HepG2 (cell line): ENCODE measurements around the gene INHA. TPM values are rescaled to one million over a fixed set of nuclear protein-coding genes. Genes with fewer than 3 reads are reported as not detected.

Experiments
- ARID2 ChIP-seq: sonication (generic); formaldehyde crosslinking; IDR thresholded peaks from 2 replicates; pipeline ENCODE4 v1.8.1; 2022; ENCODE audit warnings: mild to moderate bottlenecking, missing genetic modification reagents, borderline replicate concordance
- CBX2 ChIP-seq, 2 experiments: fragments of 200-600 bp in 1 of 2; sonication (generic); formaldehyde crosslinking in 1 of 2; IDR thresholded peaks; 2 replicates each; pipeline versions ENCODE4 v1.7.0 to v1.8.1; 2018 to 2022; ENCODE audit warnings: low read depth in 2 of 2, low read length in 1 of 2, mild to moderate bottlenecking in 1 of 2, missing genetic modification reagents in 1 of 2
- CEBPG ChIP-seq: IDR thresholded peaks from 2 replicates; pipeline ENCODE4 v1.6.1; 2016
- NCOA1 ChIP-seq: sonication (generic); formaldehyde crosslinking; IDR thresholded peaks from 2 replicates; pipeline ENCODE4 v1.9.0; 2021; ENCODE audit warnings: missing genetic modification reagents
- NCOR1 ChIP-seq: fragments of 200-600 bp; sonication (generic); IDR thresholded peaks from 2 replicates; pipeline ENCODE4 v1.7.0; 2017; ENCODE audit warnings: antibody characterized with exemption, low read length, borderline replicate concordance
- NONO ChIP-seq, 2 experiments: fragments of 450-650 bp in 1 of 2; sonication (generic) in 1 of 2; formaldehyde crosslinking in 1 of 2; IDR thresholded peaks in 1 of 2; conservative IDR thresholded peaks in 1 of 2; 2 replicates each; pipeline versions ENCODE4 v1.6.1 to v1.8.0; 2017 to 2022; ENCODE audit warnings: mild to moderate bottlenecking in 1 of 2, missing genetic modification reagents in 1 of 2, moderate library complexity in 1 of 2
- POGZ ChIP-seq: sonication (generic); formaldehyde crosslinking; IDR thresholded peaks from 2 replicates; pipeline ENCODE4 v1.4.0; 2020; ENCODE audit warnings: mild to moderate bottlenecking, missing genetic modification reagents
- SCMH1 ChIP-seq: sonication (generic); formaldehyde crosslinking; IDR thresholded peaks from 2 replicates; pipeline ENCODE4 v1.9.0; 2021; ENCODE audit warnings: missing genetic modification reagents, mild to moderate bottlenecking, borderline replicate concordance
- ZBTB7A ChIP-seq: sonication (generic); formaldehyde crosslinking; IDR thresholded peaks from 2 replicates; pipeline ENCODE4 v1.8.0; 2022; ENCODE audit warnings: mild to moderate bottlenecking, missing genetic modification reagents
- ZKSCAN5 ChIP-seq: sonication (generic); formaldehyde crosslinking; IDR thresholded peaks from 2 replicates; pipeline ENCODE4 v1.5.1; 2020; ENCODE audit warnings: mild to moderate bottlenecking, missing genetic modification reagents
- ZNF383 ChIP-seq: sonication (generic); formaldehyde crosslinking; IDR thresholded peaks from 2 replicates; pipeline ENCODE4 v1.4.0; 2020; ENCODE audit warnings: missing genetic modification reagents, mild to moderate bottlenecking, borderline replicate concordance
- ZNF496 ChIP-seq: sonication (generic); formaldehyde crosslinking; IDR thresholded peaks from 2 replicates; pipeline ENCODE4 v1.8.1; 2023; ENCODE audit warnings: mild to moderate bottlenecking, moderate library complexity, missing genetic modification reagents; ENCODE audit not compliant: insufficient replicate concordance
- ZNF556 ChIP-seq: sonication (generic); formaldehyde crosslinking; IDR thresholded peaks from 2 replicates; pipeline ENCODE4 v1.4.0; 2020; ENCODE audit warnings: mild to moderate bottlenecking, missing genetic modification reagents, borderline replicate concordance
- ZNF567 ChIP-seq: sonication (generic); formaldehyde crosslinking; IDR thresholded peaks from 2 replicates; pipeline ENCODE4 v1.8.1; 2023; ENCODE audit warnings: mild to moderate bottlenecking, missing genetic modification reagents, borderline replicate concordance
- ZNF703 ChIP-seq: sonication (generic); formaldehyde crosslinking; IDR thresholded peaks from 2 replicates; pipeline ENCODE4 v1.5.1; 2020; ENCODE audit warnings: missing genetic modification reagents, mild to moderate bottlenecking, moderate library complexity, borderline replicate concordance
- ZNF777 ChIP-seq: sonication (generic); formaldehyde crosslinking; IDR thresholded peaks from 2 replicates; pipeline ENCODE4 v1.4.0; 2020; ENCODE audit warnings: missing genetic modification reagents
- polyA plus RNA-seq, 8 experiments: library from polyadenylated mRNA; depleted of rRNA in 3 of 8; stranded (reverse) in 7 of 8; unstranded in 1 of 8; fragments of >200 nt; fragmentation: Illumina TruSeq in 4 of 8; extraction: Trizol in 4 of 8; gene quantifications; 2 replicates each; pipeline versions ENCODE4 v1.2.1 to v1.2.3, GENCODE V29; 2011 to 2016; ENCODE audit warnings: low read depth in 4 of 8, missing spikeins in 1 of 8, mixed read lengths in 1 of 8; ENCODE audit not compliant: insufficient read depth in 1 of 8
- total RNA-seq, 5 experiments: library from RNA; depleted of rRNA; stranded (reverse); fragments of >200 nt; fragmentation: Illumina TruSeq; extraction: Trizol; gene quantifications; 2 replicates each; pipeline ENCODE4 v1.2.3, GENCODE V29; 2016; ENCODE audit warnings: low read depth in 1 of 5
- TF ChIP-seq, protein P1 (sequence below): sonication (generic); formaldehyde crosslinking; IDR thresholded peaks from 2 replicates; pipeline ENCODE4 v1.4.0; 2020; ENCODE audit warnings: missing genetic modification reagents
- TF ChIP-seq, protein P2 (sequence below): sonication (generic); formaldehyde crosslinking; IDR thresholded peaks from 2 replicates; pipeline ENCODE4 v1.8.1; 2023; ENCODE audit warnings: mild to moderate bottlenecking, missing genetic modification reagents
- TF ChIP-seq, protein P3 (sequence below): sonication (generic); formaldehyde crosslinking; IDR thresholded peaks from 2 replicates; pipeline ENCODE4 v1.5.0; 2020; ENCODE audit warnings: missing genetic modification reagents
- TF ChIP-seq, protein P4 (sequence below): sonication (generic); formaldehyde crosslinking; IDR thresholded peaks from 2 replicates; pipeline ENCODE4 v1.9.0; 2021; ENCODE audit warnings: missing genetic modification reagents, mild to moderate bottlenecking, borderline replicate concordance

INHA gene
- total and polyA plus RNA-seq, 2 of the 13 experiments (the other 11 are each of a cell fraction or from before 2014, with no cell fraction given): 4.1 to 15.2 TPM

DNA sequence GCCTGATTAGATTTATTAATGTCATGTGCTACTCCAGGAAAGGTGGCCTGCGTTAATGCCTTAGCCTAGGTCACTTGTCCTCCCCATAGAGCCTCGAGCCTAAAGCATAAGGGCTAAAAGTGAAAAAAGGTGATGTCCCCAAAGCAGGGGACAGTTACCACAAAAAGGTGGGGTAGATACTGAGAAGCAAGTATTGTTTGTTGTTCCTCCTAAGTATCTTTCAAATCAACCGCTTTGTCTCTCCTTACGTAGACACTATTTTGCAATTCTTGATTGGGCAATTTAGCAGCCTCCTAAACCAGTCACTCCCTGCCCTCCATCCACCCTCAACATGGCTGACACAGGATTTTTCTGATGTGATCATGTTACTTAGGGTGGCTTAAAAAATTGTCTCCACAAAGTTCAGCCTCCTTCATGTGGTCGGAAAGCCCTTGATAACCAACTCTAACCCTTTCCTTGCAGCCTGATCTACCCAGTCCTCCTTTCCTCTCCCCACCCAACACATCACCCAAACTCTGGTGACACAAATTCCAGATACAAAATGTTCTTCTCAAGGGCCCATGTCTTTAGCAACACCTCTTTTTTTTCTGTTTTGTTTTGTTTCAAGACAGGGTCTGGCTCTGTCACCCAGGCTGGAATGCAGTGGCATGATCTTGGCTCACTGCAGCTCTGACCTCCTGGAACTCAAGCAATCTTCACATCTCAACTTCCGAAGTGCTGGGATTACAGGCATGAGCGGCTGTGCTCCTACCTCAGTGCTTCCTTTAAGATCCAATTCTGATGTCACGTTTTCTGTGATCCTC is 6.9 kb downstream of the INHA start (continued):
- TF ChIP-seq, protein P1, sequence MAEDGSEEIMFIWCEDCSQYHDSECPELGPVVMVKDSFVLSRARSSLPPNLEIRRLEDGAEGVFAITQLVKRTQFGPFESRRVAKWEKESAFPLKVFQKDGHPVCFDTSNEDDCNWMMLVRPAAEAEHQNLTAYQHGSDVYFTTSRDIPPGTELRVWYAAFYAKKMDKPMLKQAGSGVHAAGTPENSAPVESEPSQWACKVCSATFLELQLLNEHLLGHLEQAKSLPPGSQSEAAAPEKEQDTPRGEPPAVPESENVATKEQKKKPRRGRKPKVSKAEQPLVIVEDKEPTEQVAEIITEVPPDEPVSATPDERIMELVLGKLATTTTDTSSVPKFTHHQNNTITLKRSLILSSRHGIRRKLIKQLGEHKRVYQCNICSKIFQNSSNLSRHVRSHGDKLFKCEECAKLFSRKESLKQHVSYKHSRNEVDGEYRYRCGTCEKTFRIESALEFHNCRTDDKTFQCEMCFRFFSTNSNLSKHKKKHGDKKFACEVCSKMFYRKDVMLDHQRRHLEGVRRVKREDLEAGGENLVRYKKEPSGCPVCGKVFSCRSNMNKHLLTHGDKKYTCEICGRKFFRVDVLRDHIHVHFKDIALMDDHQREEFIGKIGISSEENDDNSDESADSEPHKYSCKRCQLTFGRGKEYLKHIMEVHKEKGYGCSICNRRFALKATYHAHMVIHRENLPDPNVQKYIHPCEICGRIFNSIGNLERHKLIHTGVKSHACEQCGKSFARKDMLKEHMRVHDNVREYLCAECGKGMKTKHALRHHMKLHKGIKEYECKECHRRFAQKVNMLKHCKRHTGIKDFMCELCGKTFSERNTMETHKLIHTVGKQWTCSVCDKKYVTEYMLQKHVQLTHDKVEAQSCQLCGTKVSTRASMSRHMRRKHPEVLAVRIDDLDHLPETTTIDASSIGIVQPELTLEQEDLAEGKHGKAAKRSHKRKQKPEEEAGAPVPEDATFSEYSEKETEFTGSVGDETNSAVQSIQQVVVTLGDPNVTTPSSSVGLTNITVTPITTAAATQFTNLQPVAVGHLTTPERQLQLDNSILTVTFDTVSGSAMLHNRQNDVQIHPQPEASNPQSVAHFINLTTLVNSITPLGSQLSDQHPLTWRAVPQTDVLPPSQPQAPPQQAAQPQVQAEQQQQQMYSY: no peak
- TF ChIP-seq ZBTB7A (CRISPR knock-in tag): no peak
- TF ChIP-seq ZNF496 (CRISPR knock-in tag): no peak
- 0 out of 2 replicates have a peak, but pooled peaks have one; percentile 19 for TF ChIP-seq ARID2 (CRISPR knock-in tag)
- TF ChIP-seq, protein P2, sequence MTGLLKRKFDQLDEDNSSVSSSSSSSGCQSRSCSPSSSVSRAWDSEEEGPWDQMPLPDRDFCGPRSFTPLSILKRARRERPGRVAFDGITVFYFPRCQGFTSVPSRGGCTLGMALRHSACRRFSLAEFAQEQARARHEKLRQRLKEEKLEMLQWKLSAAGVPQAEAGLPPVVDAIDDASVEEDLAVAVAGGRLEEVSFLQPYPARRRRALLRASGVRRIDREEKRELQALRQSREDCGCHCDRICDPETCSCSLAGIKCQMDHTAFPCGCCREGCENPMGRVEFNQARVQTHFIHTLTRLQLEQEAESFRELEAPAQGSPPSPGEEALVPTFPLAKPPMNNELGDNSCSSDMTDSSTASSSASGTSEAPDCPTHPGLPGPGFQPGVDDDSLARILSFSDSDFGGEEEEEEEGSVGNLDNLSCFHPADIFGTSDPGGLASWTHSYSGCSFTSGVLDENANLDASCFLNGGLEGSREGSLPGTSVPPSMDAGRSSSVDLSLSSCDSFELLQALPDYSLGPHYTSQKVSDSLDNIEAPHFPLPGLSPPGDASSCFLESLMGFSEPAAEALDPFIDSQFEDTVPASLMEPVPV: 0 out of 2 replicates have a peak, but pooled peaks have one; percentile 37
- TF ChIP-seq NONO (IDR thresholded peaks at IDR 0.05): no peak
- no peak for TF ChIP-seq NONO (CRISPR knock-in tag; conservative IDR thresholded peaks at IDR 0.05)
- TF ChIP-seq CBX2 (IDR thresholded peaks at IDR 0.05; ENCODE audit: low read depth, low read length): no peak
- TF ChIP-seq CBX2 (CRISPR knock-in tag; IDR thresholded peaks at IDR 0.05; ENCODE audit: low read depth): no peak
- TF ChIP-seq ZNF567 (CRISPR knock-in tag): 0 out of 2 replicates have a peak, but pooled peaks have one; percentile 11
- TF ChIP-seq SCMH1 (CRISPR knock-in tag): no peak
- TF ChIP-seq ZNF383 (CRISPR knock-in tag): no peak
- TF ChIP-seq NCOA1 (CRISPR knock-in tag): no peak
- TF ChIP-seq ZNF777 (CRISPR knock-in tag): no peak
- no peak for TF ChIP-seq ZKSCAN5 (CRISPR knock-in tag)
- TF ChIP-seq ZNF556: no peak
- TF ChIP-seq CEBPG: peak; percentile 85
- no peak for TF ChIP-seq ZNF703 (CRISPR knock-in tag)
- TF ChIP-seq, protein P3, sequence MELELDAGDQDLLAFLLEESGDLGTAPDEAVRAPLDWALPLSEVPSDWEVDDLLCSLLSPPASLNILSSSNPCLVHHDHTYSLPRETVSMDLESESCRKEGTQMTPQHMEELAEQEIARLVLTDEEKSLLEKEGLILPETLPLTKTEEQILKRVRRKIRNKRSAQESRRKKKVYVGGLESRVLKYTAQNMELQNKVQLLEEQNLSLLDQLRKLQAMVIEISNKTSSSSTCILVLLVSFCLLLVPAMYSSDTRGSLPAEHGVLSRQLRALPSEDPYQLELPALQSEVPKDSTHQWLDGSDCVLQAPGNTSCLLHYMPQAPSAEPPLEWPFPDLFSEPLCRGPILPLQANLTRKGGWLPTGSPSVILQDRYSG (CRISPR knock-in tag): no peak
- TF ChIP-seq, protein P4, sequence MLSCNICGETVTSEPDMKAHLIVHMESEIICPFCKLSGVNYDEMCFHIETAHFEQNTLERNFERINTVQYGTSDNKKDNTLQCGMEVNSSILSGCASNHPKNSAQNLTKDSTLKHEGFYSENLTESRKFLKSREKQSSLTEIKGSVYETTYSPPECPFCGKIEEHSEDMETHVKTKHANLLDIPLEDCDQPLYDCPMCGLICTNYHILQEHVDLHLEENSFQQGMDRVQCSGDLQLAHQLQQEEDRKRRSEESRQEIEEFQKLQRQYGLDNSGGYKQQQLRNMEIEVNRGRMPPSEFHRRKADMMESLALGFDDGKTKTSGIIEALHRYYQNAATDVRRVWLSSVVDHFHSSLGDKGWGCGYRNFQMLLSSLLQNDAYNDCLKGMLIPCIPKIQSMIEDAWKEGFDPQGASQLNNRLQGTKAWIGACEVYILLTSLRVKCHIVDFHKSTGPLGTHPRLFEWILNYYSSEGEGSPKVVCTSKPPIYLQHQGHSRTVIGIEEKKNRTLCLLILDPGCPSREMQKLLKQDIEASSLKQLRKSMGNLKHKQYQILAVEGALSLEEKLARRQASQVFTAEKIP (CRISPR knock-in tag): no peak
- no peak for TF ChIP-seq NCOR1
- no peak for TF ChIP-seq POGZ
